IPS-18c (cell line): ENCODE results near the gene RHBDD1.

Experiments used
- H3K4me3 ChIP-seq: 2 replicates; pipeline ENCODE4 v1.7.0; 2013; ENCODE audit warnings: low read depth, mild to moderate bottlenecking, low read length, moderate library complexity; ENCODE audit not compliant: insufficient read depth
- H3K9me3 ChIP-seq: one replicate; pipeline ENCODE4 v1.6.1; 2013; ENCODE audit warnings: mild to moderate bottlenecking, low read length, moderate library complexity; ENCODE audit not compliant: control insufficient read depth, insufficient read depth

Gene RHBDD1

DNA sequence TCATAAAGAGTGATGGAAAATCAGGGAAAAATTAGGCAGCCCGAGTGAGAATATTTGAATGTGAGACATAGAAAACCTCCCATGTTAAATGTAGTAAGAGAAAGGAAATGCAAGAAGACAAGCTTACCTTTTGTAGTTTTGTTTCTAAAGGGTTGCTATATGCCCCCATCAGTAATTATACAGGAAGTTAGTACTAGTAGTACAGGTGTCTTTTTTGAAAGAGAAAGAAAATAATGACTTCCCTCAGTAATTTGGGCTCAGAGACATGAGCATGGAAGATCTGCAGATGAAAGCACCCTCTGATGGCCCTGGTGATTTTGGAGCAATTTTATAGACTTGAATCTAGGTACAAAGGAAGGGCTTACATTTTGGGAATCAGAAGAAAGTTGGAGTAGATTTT, 80.8 kb downstream of the RHBDD1 start:
- no peak overlapping the region for H3K4me3 ChIP-seq
- no peaks in the 10 kb centered on the region for H3K9me3 ChIP-seq

- H3K9me3 ChIP-seq = no peaks in the 10 kb centered on the region
- H3K4me3 ChIP-seq = no peak overlapping the region
Observed at GRCh38 chr2:226932443-226932842, 96.6 kb downstream of the RHBDD1 start.

DNA sequence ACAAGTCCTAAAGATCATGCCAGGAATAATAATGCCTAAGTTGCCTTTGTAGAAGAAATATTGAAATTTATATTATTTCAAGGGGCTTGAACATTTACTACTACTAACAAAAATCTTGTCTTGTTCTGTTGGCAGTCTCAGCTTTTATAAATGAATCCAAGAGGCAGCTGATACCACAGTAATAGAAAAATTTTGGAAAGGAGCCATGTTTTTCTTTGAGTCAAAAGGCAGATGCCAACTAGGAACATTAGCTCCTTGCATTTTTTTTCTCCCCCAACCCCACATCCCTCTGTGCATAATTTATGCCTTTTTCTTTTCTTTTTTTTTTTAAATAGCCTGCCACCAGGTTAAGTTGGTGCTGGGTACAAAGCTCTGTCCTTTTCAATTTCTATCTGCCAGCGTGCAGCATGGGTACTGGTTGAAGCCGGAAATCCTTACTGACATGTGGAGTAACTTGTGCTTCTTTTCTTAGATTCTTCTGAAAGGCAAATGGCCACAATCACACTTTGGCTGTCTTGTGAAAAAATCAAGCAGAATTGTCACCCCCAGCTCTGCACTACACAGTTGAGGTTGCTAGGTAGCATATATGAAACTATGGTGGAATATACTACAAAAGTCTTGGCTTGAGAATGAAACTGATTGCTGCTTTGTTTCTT, 98.8 kb downstream of the RHBDD1 start:
- Histone ChIP-seq H3K9me3 (no peaks in the 10 kb centered on the region), H3K4me3 (no peak overlapping the region)

- no peak overlapping the region for H3K4me3 ChIP-seq
- no peaks in the 10 kb centered on the region for H3K9me3 ChIP-seq
Observed at GRCh38 chr2:226943862-226944620, 108.2 kb downstream of the RHBDD1 start.

DNA sequence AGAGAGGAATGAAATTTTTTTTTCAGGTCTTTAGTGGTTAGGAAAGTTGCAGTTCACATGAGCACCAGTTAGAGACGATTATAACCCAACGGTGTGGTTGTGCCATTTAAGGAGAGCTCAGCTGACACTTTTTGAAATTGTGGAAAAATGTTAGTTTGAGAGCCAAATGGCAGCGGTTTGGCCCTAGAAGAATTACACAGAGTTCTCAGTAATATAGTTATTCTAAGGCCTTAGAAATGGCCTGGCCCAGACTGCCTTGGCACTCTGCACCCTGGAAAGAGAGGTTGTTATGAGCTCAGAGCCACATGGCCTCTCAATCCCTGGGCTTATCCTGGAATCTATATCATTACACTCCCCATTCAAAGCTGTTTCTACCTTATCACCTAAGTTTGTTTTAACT, 117.4 kb downstream of the RHBDD1 start:
- no peaks in the 10 kb centered on the region for H3K9me3 ChIP-seq
- no peak overlapping the region for H3K4me3 ChIP-seq

- no peak overlapping the region for H3K4me3 ChIP-seq
- H3K9me3 ChIP-seq = no peaks in the 10 kb centered on the region
Observed at GRCh38 chr2:226953826-226954225, 118.0 kb downstream of the RHBDD1 start.

DNA sequence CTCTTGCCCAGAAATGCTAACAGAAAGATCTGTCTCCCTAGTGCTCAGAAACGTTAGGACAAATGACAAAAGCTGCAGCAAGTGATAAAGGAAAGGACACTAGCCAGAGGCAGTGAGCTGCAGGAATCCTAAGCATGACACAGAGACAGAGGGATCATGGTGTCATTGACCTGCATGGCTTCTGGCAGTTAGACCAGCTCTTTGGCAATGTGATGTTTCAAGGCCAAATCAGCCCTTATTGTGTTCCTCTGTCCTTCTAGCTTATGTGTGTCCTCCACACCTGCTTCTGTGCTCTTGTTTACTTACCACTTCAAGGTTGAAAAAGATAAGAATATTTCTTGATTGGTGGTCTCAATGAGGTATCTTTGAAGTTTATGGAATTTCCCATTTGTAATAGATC, 120.8 kb downstream of the RHBDD1 start:
- Histone ChIP-seq H3K4me3 (no peak overlapping the region), H3K9me3 (no peaks in the 10 kb centered on the region)

DNA sequence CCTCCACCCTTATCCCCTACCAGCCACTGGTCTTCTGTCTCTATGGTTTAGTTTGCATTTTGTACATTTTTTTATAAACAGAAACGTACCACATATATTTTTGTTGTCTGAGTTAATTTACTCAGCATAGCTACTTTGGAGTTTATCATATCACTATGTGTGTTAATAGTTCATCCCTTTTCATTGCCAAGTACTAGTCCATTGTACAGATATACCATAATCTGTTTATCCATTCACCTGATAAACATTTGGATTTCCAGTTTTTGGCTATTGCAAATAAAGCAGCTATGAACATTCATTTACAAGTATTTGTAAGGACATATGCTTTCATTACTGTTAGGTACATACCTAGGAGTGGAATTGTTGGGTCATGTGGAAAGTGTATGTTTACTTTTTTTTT, 123.6 kb downstream of the RHBDD1 start:
- Histone ChIP-seq H3K4me3 (no peak overlapping the region), H3K9me3 (no peaks in the 10 kb centered on the region)

DNA sequence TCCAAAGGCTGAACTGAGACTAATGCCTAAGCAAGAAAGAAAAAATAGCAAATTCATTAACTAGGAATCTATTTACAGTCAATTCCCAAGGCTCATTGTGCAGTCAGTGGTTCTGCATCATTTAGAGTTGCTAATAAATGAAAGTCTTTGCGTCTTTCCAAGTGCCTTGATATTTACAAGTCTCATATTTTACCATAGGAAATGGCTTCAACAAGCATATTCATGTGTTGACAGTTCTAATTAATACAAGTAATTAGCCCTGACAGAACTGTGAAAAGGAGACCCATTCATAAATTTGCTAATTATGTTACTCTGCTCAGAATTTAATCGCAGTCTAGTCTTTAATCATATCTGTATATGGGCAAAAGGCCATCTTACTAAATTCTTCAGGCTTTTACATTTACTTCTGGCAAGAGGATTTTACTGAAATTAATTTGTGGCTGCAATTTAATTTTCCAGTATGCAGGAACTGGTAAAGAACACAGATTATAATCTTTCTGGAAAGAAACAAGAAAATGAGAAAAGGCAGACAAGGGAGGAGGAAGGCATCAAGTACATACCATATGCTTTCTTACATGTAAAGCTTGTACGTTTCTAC, 126.4 kb downstream of the RHBDD1 start:
- no peak overlapping the region for H3K4me3 ChIP-seq
- no peaks in the 10 kb centered on the region for H3K9me3 ChIP-seq

GRCh38 chr2:226963528-226963927, 127.7 kb downstream of the RHBDD1 start:
- H3K4me3 ChIP-seq = no peak overlapping the region

DNA sequence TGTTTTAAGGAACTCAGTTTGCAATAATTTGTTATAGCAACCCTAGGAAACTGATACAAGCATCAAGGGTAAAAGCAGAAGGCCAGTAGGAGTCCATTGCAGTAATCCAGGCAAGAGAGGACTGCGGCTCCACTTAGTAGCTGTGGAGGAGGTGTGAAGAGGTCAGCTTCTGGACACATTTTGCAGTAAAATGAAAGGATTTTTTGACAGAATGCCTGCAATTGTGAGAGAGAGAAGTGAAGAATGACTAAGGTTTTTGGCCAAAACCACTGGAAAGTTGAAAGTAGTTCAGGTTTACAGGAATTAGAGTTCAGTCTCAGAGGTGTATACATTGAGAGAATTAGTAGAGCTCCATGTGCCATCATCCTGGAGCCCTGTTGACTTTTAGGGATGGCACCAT, 129.5 kb downstream of the RHBDD1 start:
- no peak overlapping the region for H3K4me3 ChIP-seq
- H3K9me3 ChIP-seq = no peaks in the 10 kb centered on the region

More at GRCh38 chr2:226963528-226963927, 127.7 kb downstream of the RHBDD1 start:
- no peaks in the 10 kb centered on the region for H3K9me3 ChIP-seq

DNA sequence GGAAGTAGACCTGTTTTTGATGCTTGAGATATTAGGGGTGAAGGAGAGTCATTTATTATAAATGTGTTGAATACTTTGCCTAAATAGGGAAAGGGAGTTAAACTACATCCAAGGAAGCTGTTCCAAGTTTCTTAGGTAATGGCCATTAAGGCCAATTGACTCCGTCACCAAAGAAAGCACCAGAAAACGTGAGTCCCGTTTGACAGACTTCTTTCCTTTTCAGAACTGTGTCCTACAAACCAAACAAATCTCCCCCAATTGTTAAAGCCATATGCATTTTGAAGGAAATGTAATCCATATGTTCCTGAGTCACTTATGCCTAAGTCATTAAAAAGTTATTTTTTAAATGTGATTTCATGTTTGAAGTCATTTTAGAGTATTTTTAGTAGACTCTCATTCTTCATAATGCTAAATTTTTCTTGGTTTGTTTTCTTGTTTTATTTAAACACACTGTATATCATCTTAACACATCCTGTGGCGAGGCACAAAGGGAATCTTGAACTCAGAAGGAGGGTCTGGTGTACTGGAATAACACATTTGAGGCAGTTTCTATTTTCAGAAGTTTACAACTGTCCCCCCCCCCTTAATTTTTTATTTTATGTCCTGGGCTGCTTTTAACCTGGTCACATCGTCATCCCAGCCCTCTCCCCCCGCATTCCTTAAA, 133.7 kb downstream of the RHBDD1 start:
- Histone ChIP-seq H3K9me3 (no peaks in the 10 kb centered on the region), H3K4me3 (no peak overlapping the region)

GRCh38 chr2:226970362-226970761, 134.5 kb downstream of the RHBDD1 start:
- Histone ChIP-seq H3K9me3 (no peaks in the 10 kb centered on the region), H3K4me3 (no peak overlapping the region)

- H3K4me3 ChIP-seq = no peak overlapping the region
- H3K9me3 ChIP-seq = no peaks in the 10 kb centered on the region
Observed at GRCh38 chr2:226971084-226971483, 135.2 kb downstream of the RHBDD1 start.

- H3K9me3 ChIP-seq = no peaks in the 10 kb centered on the region
- no peak overlapping the region for H3K4me3 ChIP-seq
Observed at GRCh38 chr2:226971770-226972169, 135.9 kb downstream of the RHBDD1 start.

GRCh38 chr2:226973816-226974215, 138.0 kb downstream of the RHBDD1 start:
- no peaks in the 10 kb centered on the region for H3K9me3 ChIP-seq
- H3K4me3 ChIP-seq = no peak overlapping the region

- Histone ChIP-seq H3K4me3 (no peak overlapping the region), H3K9me3 (no peaks in the 10 kb centered on the region)
Observed at GRCh38 chr2:226977775-226978190, 141.9 kb downstream of the RHBDD1 start.

GRCh38 chr2:226978300-226978699, 142.4 kb downstream of the RHBDD1 start:
- H3K4me3 ChIP-seq = no peak overlapping the region

More at GRCh38 chr2:226978300-226978699, 142.4 kb downstream of the RHBDD1 start:
- no peaks in the 10 kb centered on the region for H3K9me3 ChIP-seq
